Keratinocyte (primary cell): Measurements from ENCODE around the gene AFG3L2. TPM values are rescaled to one million over a fixed set of nuclear protein-coding genes. Genes with fewer than 3 reads are reported as not detected.

Source experiments
- DNase-seq: peaks from one replicate; pipeline ENCODE4 v3.0.0-alpha.2; 2011; ENCODE audit warnings: low read depth, missing footprints, low spot score
- FAIRE-seq: peaks from 2 replicates; lab custom pipeline; 2011; peaks lifted over from hg19 to GRCh38; lab: Jason Lieb, UNC
- H2AFZ ChIP-seq: 2 replicates; pipeline ENCODE4 v1.6.0; 2012; ENCODE audit warnings: low read length, control low read depth, inconsistent platforms; ENCODE audit not compliant: control insufficient read depth
- H3K27ac ChIP-seq: 2 replicates; pipeline ENCODE4 v1.5.1; 2011; ENCODE audit warnings: low read length; ENCODE audit not compliant: control insufficient read depth, insufficient read depth
- H3K27me3 ChIP-seq: 3 replicates; pipeline ENCODE4 v1.6.0; 2011; ENCODE audit warnings: low read length; ENCODE audit not compliant: control insufficient read depth, insufficient read depth; ENCODE audit errors: extremely low read depth
- H3K36me3 ChIP-seq, 2 experiments: 2 replicates in 1 of 2; 3 replicates in 1 of 2; pipeline ENCODE4 v1.5.1; 2011; ENCODE audit warnings: low read length in 2 of 2, mild to moderate bottlenecking in 1 of 2; ENCODE audit not compliant: control insufficient read depth in 2 of 2, insufficient read depth in 2 of 2; ENCODE audit errors: extremely low read depth in 1 of 2
- H3K4me1 ChIP-seq: 3 replicates; pipeline ENCODE4 v1.5.1; 2011; ENCODE audit warnings: low read length; ENCODE audit not compliant: control insufficient read depth, insufficient read depth; ENCODE audit errors: extremely low read depth
- H3K4me2 ChIP-seq: 3 replicates; pipeline ENCODE4 v1.6.0; 2011; ENCODE audit warnings: low read depth, low read length; ENCODE audit not compliant: control insufficient read depth, insufficient read depth; ENCODE audit errors: extremely low read depth
- H3K4me3 ChIP-seq, 3 experiments: fragments of 200-600 bp in 1 of 3; sonication (generic) in 1 of 3; 2 replicates in 2 of 3; 3 replicates in 1 of 3; pipeline ENCODE4 v1.5.1; 2011 to 2016; ENCODE audit warnings: low read length in 3 of 3, mild to moderate bottlenecking in 3 of 3, control low read depth in 2 of 3, inconsistent platforms in 1 of 3, low read depth in 1 of 3, mixed read lengths in 1 of 3, mixed run types in 1 of 3, moderate library complexity in 1 of 3; ENCODE audit not compliant: control insufficient read depth in 2 of 3, insufficient read depth in 2 of 3; ENCODE audit errors: extremely low read depth in 1 of 3
- H3K79me2 ChIP-seq: 2 replicates; pipeline ENCODE4 v1.6.0; 2012; ENCODE audit warnings: low read length; ENCODE audit not compliant: control insufficient read depth, insufficient read depth
- H3K9ac ChIP-seq: 3 replicates; pipeline ENCODE4 v1.6.0; 2011; ENCODE audit warnings: low read length; ENCODE audit not compliant: control insufficient read depth, insufficient read depth; ENCODE audit errors: extremely low read depth
- H3K9me1 ChIP-seq: 3 replicates; pipeline ENCODE4 v1.6.0; 2011; ENCODE audit warnings: low read length; ENCODE audit not compliant: control insufficient read depth, insufficient read depth; ENCODE audit errors: extremely low read depth
- H3K9me3 ChIP-seq: 2 replicates; pipeline ENCODE4 v1.5.1; 2012; ENCODE audit warnings: low read depth, low read length; ENCODE audit not compliant: control insufficient read depth
- H4K20me1 ChIP-seq: 3 replicates; pipeline ENCODE4 v1.6.0; 2011; ENCODE audit warnings: low read length; ENCODE audit not compliant: control insufficient read depth, insufficient read depth; ENCODE audit errors: extremely low read depth
- CTCF ChIP-seq, 3 experiments: IDR thresholded peaks in 1 of 3; conservative IDR thresholded peaks in 1 of 3; optimal IDR thresholded peaks in 1 of 3; 2 replicates in 2 of 3; 3 replicates in 1 of 3; pipeline versions ENCODE3 to v1.5.1; 2011; ENCODE audit warnings: low read length in 3 of 3, mild to moderate bottlenecking in 3 of 3, moderate library complexity in 2 of 3, control low read depth in 1 of 3, inconsistent platforms in 1 of 3; ENCODE audit not compliant: insufficient read depth in 2 of 3; ENCODE audit errors: extremely low read depth in 1 of 3
- EZH2 ChIP-seq: IDR thresholded peaks from one replicate; pipeline ENCODE4 v1.6.1; 2012; ENCODE audit warnings: inconsistent platforms, mild to moderate bottlenecking, low read length, moderate library complexity
- dilution Hi-C: fragments of 300-500 bp; cut with MboI; formaldehyde crosslinking; loops from one replicate; pipeline ENCODE4 v1.7.0; 2020; ENCODE audit warnings: low sequenced_read_pairs; ENCODE audit not compliant: extremely low pct_ligation_motif_present
- polyA plus RNA-seq, 5 experiments: library from polyadenylated mRNA; depleted of rRNA in 3 of 5; stranded (reverse) in 3 of 5; stranded (forward) in 1 of 5; unstranded in 1 of 5; fragments of >200 nt; gene quantifications; 1 replicate in 1 of 5; 2 replicates in 3 of 5; 3 replicates in 1 of 5; pipeline versions ENCODE4 v1.2.1 to v1.2.3, GENCODE V29; 2011 to 2012; ENCODE audit warnings: missing spikeins in 2 of 5, low read depth in 1 of 5, low replicate concordance in 1 of 5

AFG3L2 gene
- polyA plus RNA-seq, 1 donor (not counting 4 experiments of a cell fraction or from before 2014, with no cell fraction given), result 47.5 TPM

GRCh38 chr18:12296457-12296856, 80.6 kb downstream of the AFG3L2 start:
- no peak overlapping the region for H2AFZ ChIP-seq
- no peak for TF ChIP-seq EZH2
- no peak for TF ChIP-seq CTCF (optimal IDR thresholded peaks at IDR 0.05 in 1 of 3, IDR thresholded peaks at IDR 0.05 in 1 of 3, conservative IDR thresholded peaks at IDR 0.05 in 1 of 3; ENCODE audit: extremely low read depth in 1 of 3, insufficient read depth in 2 of 3, low read length in 3 of 3)
- H3K4me2 ChIP-seq, result no peak overlapping the region
- no peaks in the 10 kb centered on the region for H3K36me3 ChIP-seq
- no peaks in the 10 kb centered on the region for H3K79me2 ChIP-seq
- DNase-seq, result no peak
- dilution Hi-C loops, result no loop called here
- FAIRE-seq, result no peak
- H3K27me3 ChIP-seq, result no peaks in the 10 kb centered on the region
- H3K4me3 ChIP-seq, result no peak overlapping the region
- no peak overlapping the region for H3K9ac ChIP-seq
- H3K9me1 ChIP-seq, result no peaks in the 10 kb centered on the region
- H3K9me3 ChIP-seq, result no peaks in the 10 kb centered on the region
- no peaks in the 10 kb centered on the region for H3K4me1 ChIP-seq
- no peaks in the 10 kb centered on the region for H4K20me1 ChIP-seq
- H3K27ac ChIP-seq, result no peak overlapping the region

- H3K9me3 ChIP-seq, result no peaks in the 10 kb centered on the region
- H3K79me2 ChIP-seq, result no peaks in the 10 kb centered on the region
- H4K20me1 ChIP-seq, result no peaks in the 10 kb centered on the region
- DNase-seq (no peak), FAIRE-seq (no peak)
- dilution Hi-C loops, result no loop called here
- no peaks in the 10 kb centered on the region for H3K27me3 ChIP-seq
- no peak overlapping the region for H3K4me2 ChIP-seq
- TF ChIP-seq EZH2, result no peak
- no peak for TF ChIP-seq CTCF (optimal IDR thresholded peaks at IDR 0.05 in 1 of 3, IDR thresholded peaks at IDR 0.05 in 1 of 3, conservative IDR thresholded peaks at IDR 0.05 in 1 of 3; ENCODE audit: extremely low read depth in 1 of 3, insufficient read depth in 2 of 3, low read length in 3 of 3)
- no peak overlapping the region for H3K9ac ChIP-seq
- no peak overlapping the region for H3K4me3 ChIP-seq
- no peak overlapping the region for H3K27ac ChIP-seq
- no peak overlapping the region for H2AFZ ChIP-seq
- no peaks in the 10 kb centered on the region for H3K36me3 ChIP-seq
- no peaks in the 10 kb centered on the region for H3K9me1 ChIP-seq
- H3K4me1 ChIP-seq, result no peaks in the 10 kb centered on the region
Observed at GRCh38 chr18:12296087-12296403, 81.0 kb downstream of the AFG3L2 start.
